Left hindlimb (tissue), 1 donor: ENCODE data around the gene SLC35G1.
A peak's percentile ranks its signal among the peaks of the same experiment; 100 is the strongest.

Experiments
- DNase-seq: peaks from one replicate; pipeline ENCODE4 v3.0.0-alpha.2; 2018

Gene SLC35G1, protein sequence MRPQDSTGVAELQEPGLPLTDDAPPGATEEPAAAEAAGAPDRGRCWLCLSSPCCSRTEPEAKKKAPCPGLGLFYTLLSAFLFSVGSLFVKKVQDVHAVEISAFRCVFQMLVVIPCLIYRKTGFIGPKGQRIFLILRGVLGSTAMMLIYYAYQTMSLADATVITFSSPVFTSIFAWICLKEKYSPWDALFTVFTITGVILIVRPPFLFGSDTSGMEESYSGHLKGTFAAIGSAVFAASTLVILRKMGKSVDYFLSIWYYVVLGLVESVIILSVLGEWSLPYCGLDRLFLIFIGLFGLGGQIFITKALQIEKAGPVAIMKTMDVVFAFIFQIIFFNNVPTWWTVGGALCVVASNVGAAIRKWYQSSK

DNA sequence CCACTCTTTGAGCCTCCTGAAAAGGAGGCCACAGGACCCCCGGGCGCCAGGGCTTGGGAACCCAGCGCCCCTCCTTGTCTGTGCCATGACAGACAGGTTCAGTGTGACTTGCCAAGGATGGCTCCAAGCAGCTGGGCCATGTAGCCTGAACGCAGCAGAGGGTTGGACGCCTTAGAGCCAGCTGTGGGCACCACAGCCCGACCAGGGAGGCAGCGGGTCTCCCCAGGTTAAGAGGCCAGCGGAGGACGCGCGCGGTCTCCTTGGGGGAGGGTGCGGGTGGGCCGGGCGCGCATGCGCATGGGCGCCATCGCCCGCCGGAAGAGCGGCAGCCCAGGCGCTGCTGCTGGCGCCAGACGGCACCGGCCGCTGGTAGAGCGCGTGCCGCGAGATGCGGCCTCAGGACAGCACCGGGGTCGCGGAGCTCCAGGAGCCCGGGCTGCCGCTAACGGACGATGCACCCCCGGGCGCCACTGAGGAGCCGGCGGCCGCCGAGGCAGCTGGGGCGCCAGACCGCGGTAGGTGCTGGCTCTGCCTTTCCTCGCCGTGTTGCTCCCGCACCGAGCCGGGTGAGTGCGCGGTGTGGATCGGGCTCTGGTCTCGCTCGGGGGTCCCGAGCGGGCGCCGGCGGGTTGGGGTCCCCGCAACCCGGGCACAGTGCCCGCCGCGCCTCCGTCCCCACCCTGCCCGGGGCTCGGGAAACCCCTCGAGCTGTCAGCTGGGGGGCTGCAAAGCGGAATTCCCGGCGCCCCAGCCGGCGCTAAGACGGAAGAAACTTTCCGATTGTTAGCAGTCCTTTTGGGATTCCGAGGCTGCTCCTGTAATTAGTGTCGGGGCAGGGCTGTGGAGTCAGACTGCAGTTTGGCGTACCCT, at the start of gene SLC35G1:
TSS of gene SLC35G1 (plus strand) at position 333 of the 870 bp plus-strand sequence. CDS start at position 389, 56 bp downstream.
- peak; percentile 81 for DNase-seq

DNA sequence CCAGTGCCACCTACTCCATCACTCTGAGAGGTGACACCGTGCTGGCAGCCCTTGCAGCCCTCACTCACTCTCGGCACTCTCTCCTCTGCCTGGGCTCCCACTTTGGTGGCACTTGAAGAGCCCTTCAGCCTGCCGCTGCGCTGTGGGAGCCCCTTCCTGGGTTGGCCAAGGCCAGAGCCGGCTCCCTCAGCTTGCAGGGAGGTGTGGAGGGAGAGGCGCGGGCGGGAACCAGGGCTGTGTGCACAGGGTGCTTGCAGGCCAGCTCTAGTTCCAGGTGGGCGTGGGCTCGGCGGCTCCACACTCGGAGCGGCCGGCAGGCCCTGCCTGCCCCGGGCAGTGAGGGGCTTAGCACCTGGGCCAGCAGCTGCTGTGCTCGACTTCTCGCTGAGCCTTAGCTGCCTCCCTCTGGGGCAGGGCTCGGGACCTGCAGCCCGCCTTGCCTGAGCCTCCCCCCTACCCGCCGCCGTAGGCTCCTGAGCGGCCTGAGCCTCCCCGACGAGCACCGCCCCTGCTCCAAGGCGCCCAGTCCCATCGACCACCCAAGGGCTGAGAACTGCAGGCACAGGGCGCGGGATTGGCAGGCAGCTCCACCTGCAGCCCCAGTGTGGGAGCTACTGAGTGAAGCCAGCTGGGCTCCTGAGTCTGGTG, 48.7 kb upstream of the SLC35G1 start:
- no peak for DNase-seq

DNA sequence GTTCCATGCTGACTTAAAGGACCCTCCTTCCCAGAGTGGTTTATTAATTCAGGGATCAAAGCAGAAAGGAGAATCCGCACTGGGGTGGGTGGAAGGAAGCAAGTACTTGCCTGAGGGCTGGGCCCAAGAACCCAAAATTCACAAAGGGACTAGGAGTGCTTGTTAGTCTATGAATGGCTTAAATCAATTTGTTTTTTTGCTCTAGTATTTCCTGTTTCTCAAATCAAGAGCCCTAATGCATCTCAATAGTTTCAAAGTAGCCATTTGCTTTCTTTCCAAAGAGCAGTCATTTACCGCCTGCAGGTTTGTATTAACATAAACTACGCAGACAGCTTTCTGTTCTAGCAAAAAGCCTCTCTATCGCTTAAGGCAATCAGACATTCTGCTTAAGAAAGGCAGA, 44.2 kb upstream of the SLC35G1 start:
- DNase-seq = no peak

DNA sequence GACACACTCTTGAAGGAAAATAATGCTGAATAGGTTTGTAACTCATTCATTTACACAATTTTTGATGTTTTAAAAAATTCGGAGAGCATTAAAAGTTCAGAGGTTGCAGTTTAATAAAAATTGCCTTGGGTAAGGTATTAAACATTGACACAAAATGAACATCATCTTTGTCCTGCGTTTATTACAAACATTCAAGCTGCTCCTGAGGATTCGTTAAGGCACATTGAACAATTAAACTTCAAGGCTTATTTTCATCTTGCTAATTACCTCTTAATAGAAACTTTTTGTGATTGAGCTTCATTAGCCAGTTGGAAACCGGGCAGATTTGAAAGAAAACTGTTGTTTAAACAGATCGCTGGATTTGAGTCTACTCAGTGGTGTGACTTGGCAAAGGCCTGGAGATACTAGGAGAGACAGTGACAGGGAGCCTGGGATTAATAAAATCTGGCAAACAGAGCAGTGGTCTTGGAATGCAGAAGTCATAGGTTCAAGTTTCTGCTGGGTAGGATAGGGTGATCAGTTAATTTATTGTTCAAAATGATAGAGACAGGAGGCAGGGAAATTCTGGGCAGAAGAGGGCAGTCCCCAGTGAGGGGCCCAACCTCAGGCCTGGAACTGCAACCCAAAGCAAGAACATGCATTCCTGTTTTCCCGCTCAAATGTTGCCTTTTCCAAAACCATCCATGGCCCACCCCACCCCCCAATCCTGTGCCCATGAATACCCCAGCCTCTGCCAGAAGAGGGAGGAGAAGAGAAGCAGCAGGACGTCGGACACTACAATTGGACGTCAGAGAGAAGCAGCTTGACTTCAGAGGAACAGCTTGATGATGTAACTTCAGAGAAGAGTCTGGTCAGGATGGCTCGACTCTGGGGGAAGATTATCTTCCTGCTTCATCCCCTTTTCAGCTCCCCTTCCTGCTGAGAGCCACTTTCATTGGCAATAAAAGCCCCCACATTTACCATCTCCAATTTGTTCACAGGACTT, 43.5 kb upstream of the SLC35G1 start:
- no peak for DNase-seq

DNA sequence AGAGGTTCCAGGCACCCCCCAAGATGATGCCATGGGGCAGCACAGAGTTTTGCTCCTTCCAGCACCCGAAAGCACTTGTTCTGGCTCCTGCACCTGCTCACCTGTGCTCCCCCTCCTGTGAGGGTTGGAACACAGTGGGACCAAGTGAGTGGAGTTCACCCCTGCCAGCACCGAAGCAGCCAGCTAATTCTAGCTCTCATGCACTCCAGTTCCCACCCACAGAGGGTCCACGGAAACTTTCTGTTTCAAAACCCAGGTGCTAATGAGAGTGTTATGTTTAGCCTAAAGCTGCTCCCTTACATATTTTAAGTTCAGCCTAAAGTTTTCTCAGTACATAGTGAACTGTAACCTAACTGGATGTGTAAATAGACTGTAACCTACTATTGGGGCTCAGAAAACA, 42.6 kb upstream of the SLC35G1 start:
- no peak for DNase-seq

DNA sequence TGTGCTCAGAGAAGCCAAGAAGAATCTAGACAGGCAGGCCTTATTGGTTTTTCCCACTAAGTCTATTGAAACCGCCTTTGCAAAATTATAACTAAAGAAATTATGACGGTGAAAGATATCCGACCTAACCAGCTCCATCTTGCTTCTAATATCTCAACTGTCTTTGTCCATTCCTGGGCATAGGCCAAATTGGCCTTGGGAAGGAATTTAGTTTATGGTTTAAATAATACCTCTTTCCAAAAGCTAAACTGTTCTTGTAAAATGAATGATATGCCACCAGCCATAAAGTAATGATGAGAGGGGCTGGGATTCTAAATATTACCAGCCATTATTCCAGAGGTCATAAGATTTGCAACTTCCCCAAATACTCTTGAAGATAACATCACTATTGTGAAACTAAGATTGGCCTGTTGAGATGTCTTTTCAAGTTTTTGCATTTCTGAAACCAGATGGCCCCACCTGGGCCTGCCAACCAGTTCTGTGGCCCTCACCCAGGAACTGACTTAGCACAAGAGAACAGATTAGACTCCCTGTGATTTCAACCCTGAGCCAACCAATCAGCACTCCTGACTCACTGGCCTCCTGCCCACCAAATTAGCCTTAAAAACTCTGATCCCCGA, 41.2 kb upstream of the SLC35G1 start:
- DNase-seq = no peak

DNA sequence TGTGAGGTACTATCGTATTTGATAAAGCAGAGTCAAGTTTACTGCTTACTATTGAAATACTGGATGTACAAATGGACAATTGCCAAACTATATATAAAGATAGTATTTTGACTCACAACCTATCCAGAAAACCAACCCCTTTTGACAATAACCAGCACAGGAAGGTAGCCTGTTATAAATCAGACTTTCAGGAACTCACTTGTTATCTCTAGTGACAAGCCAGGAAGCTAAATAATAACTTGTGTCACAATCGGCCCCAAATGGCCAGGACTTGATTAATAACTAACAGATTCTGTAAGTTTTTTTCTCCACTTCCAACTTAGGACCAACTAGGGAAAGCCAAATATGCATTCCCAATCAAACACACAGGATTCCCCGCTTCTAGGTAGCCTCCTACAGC, 38.8 kb upstream of the SLC35G1 start:
- no peak for DNase-seq

DNA sequence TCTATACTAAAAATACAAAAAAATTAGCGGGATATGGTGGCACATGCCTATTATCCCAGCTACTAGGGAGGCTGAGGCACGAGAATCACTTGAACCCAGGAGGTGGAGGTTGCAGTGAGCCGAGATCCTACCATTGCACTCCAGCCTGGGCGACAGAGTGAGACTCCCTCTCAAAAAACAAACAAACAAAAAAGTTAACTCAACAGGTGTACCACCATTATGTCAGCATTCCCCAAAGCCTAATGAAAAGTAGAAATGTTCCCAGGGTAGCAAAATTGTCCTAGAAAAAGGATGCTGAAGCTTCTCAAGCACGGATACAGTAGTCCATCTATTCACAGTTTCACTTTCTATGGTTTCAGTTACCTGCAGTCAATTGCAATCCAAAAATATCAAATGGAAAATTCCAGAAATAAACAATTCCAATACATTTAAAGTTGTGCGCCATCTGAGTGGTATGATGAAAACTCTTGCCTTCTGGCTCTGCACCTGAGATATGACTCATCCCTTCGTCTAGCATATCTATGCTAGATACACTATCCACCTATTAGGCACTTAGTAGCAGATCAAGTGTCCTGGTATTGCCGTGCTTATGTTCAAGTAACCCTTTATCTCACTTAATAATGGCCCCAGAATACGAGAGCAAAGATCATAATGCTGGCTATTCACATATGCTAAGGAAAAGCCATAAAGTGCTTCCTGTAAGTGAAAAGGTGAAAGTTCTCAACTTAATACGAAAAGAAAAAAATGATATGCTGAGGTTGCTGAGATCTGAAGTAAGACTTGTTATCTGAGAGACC, 37.2 kb upstream of the SLC35G1 start:
- DNase-seq = no peak

DNA sequence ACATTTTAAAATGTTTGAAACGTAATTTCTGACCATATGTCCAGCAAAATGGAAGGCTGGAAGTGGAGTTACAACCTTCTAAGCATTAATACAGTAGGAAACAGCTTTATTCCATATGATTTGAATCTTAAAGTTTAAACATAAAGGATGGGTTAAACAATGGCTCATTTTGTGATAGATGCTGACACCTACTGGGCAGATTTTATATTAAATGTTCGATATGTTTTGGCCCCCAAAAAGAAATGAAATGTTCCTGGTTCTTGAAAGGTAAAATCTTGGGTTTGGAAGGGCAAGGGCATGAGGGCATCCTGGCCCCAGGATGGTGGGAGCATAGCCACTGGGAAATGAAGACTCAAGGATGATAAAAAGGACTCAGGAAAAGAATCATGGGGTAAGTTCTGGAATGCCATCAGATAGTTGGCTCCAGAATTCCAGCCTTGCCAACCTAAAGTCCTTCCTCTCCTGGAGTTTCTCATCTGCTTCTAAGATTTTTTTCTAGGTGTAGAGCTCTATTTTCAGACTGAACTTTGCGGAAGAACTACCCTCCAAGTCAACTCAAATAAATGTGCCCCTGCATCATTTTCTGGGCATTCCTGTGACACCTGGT, 34.6 kb upstream of the SLC35G1 start:
- DNase-seq = no peak

DNA sequence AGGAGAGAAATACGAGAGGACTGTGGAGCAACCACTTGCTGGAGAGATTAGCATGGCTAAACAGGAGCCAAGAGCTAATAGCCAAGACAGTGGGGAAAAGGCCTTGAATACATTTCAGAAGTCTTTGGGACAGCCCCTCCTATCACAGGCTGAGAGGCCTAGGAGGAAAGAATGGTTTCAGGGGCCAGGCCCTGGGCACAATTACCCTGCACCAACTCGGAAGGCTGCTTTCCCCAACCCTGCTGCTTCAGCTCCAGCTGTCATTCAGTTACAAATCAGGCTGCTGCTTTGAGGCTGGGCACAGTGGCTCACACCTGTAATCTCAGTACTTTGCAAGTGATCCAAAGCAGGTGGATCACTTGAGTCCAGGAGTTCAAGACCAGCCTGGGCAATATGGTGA, 32.0 kb upstream of the SLC35G1 start:
- no peak for DNase-seq

DNA sequence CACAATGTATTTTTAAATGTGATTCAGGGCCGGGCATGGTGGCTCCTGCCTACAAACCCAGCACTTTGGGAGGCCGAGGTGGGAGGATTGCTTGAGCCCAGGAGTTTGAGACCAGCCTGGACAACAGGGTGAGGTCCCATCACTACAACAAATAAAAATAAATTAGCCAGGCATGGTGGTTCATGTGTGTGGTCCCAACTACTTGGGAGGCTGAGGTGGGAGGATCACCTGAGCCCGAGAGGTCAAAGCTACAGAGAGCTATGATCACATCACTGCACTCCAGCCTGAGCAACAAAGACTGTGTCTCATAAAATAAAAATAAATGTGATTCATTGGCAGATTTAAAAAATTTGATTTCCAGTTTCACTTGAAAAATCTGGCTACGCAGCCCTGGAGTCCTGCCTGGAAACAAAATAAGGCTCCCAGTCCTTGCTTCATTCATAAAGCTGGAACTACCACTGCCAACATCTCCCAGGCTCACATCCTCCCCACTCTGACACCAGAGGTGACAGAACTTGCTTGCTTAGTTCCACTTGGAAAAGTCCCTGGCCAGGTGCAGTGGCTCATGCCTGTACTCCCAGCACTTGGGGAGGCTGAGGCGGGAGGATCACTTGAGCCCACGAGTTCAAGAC, 27.9 kb upstream of the SLC35G1 start:
- DNase-seq = peak; percentile 53

DNA sequence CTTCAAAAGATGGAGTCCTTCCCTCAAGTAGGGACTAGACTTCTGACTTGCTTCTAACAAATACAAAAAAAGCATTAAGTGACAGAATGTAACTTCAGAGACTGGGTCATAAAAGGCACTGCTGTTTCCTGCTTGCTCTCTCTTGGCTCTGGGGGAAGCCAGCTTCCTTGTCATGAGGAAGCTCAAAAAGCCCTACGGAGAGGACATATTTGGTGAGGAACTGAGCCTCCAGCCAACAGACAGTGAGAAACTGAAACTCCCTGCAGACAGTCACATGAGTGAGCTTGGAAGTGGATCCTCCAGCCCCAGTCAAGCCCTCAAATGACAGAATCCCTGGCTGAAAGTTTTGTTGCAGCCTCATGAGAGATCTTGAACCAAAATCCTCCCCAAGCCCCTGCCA, 26.3 kb upstream of the SLC35G1 start:
- no peak for DNase-seq

DNA sequence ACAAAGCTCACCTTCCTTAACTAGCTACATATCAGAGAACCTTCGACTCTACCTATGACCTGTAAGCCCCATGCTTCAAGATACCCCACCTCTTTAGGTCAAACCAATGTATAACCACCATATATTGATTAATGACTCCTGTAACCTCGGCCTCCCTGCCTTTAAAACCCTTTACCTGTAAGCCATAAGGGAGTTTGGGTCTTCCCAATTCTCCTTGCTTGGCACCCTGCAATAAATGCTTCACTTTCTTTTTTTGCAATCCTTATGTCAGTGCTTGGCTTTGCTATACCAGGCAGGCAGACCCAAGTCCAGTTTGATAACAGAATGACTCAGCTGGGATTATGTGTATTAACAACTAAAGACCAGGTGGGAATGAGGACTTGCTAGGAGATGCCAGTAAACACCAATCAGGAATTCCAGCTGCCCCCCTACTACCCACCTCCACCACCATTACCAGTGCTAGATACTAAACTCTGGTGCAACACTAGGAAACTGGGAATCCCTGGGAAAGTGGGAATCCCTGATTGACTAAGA, 22.0 kb upstream of the SLC35G1 start:
- no peak for DNase-seq

DNA sequence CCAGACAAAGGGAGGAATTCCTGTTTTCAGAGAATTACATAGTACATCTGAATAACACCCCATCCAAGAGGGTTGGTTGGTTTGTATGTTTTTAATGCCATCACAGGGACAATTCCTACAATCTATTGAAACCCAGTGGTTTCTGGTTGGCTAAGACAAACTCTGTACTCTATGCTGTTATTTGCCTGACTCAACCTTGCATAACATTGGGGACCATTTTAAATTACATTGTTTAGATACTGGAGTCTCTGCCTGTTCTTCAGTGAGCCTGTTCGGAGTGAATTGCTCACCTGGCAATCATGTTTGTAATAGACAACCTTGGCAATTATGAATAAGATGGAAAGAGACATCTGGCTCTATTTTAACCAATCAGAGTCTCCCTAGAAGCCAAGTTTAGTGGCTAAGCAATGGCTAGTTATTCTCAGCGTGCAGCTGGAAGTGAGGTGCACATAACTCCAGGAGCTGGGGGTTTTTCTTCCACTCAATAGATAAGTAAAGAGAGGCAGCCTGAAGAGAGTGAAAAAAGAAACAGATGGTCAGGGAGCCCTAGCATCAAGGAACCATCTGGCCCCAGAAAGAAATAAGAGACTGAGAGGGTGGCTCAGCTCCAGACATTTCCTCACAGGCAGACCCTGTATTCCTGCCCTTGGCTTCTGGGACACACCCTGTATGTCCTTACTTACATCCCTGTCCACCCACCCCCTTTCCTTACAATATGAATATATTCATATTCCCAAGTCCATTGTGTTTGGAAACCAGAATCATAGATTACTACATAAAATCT, 21.2 kb upstream of the SLC35G1 start:
- no peak for DNase-seq

DNA sequence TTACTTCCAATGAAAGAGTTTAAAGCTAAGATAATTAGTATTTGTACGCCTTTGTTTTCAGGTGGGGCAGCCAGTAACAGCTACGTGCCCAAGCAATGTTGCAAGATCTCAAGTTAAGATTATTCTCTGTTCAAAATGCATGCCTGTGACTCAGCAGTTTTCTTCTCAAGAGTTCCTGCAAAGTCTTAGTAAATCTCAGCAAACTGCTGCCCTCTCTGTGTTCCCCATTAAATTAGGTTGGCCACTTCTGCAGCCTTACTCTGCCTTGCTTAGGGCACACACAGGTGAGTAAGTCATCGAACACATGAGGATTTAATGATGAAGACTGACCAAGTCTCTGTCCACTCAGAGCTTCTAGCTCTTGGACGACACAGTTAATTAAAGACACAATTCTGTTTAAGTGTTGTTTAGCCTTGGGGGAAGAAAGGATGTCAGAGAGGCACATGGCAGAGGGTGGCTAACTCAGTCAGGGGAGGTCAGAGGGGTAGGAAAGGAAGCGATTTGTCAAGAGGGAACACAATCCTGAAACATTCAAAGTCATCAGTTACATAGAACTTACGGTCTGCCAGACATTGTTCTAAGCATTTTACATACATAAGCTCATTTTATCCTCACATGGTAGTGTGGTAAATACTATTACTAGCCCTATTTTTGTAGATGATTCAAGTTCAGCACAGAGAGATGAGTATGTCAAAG, 20.2 kb upstream of the SLC35G1 start:
- DNase-seq = no peak

DNA sequence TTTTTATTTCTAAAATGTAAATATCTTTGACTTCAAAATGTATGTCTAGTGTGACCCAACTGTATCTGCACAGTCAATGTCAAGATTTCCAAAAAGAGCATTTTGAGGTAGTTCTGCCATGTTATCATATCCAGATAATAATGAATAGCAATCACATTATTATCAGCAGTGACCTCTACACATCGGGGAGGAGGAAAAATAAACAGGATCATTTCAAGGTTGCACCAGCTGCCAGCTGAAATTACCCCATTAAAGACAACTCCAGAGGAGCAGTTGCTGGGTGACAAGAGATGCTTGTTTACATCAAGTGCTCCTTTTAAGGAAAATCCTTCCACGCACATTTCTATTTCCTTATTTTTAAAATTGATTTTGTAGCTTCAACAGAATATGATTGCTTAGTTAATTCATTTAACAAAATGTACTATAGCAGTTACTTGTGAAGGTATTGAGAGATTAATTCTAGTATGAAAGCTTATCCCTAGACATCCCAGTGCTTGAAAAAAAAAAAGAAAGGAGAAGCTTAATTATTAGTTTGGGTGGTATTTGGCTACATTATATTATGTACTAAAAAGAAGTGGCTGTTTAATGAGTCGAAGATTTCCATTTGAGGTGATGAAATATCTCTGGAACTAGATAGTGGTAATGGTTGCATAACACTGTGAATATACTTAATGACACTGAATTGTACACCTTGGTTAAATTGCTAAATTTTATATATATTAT, 19.3 kb upstream of the SLC35G1 start:
- no peak for DNase-seq

DNA sequence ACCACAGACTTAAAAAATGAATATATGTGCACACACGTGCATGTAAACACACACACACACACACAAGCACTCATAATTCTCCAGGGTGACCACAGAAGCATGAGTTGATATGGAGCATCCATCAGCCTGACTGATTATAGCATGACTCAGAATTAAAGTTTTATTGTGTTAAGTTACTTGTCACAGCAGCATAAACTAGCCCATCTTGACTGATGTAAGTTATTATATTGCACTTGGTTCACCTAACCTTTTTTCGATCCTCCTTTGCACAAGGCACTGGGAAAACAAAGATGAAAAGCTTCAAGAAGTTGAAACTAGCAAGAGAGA, 18.8 kb upstream of the SLC35G1 start:
- no peak for DNase-seq

DNA sequence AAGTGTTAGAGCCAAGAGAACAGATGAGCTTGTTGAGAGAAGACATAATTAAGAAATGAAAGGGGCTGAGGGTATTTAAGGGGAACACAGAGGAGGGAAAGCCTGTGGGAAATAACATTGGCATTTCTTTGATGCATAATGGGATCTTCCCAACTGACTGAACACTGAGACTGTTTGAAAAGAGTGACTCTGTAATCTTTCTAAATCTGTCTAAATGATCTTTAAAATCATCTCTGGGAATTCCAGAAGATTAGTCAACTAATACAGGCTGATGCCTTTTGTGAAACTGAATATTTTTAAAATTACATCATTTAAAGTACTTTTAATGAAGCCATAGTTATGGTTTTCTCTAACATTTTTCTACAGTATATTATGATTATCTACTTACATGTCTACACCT, 17.4 kb upstream of the SLC35G1 start:
- DNase-seq = no peak
